GM23338 (cell line): ENCODE measurements around the gene PNLIPRP3. TPM values are rescaled to one million over a fixed set of nuclear protein-coding genes. Genes with fewer than 3 reads are reported as not detected.

Experiments
- ATAC-seq: fragments of 200-7000 bp; cut with Tn5 transposase; 3 replicates; pipeline ENCODE4 v1.9.1; 2020
- DNase-seq: peaks from one replicate; pipeline ENCODE4 v3.0.0-alpha.2; 2015; ENCODE audit warnings: low spot score
- H2AFZ ChIP-seq: fragments of 200-600 bp; sonication (generic); 2 replicates; pipeline ENCODE4 v1.8.0; 2016; ENCODE audit warnings: antibody characterized with exemption, mild to moderate bottlenecking, moderate library complexity
- H3F3A ChIP-seq: fragments of 200-600 bp; sonication (generic); replicated peaks from 2 replicates; pipeline ENCODE4 v1.8.0; 2017; ENCODE audit warnings: antibody characterized with exemption, mixed run types, low read depth
- H3K27ac ChIP-seq: fragments of 200-600 bp; sonication (generic); 2 replicates; pipeline ENCODE4 v1.6.1; 2016; ENCODE audit warnings: low read depth
- H3K27me3 ChIP-seq: fragments of 200-600 bp; sonication (generic); 2 replicates; pipeline ENCODE4 v1.8.0; 2016; ENCODE audit warnings: mild to moderate bottlenecking, mixed run types, moderate library complexity; ENCODE audit not compliant: insufficient read depth
- H3K36me3 ChIP-seq: fragments of 200-600 bp; sonication (generic); 2 replicates; pipeline ENCODE4 v1.8.0; 2016; ENCODE audit warnings: mild to moderate bottlenecking; ENCODE audit not compliant: insufficient read depth
- H3K4me1 ChIP-seq: fragments of 200-600 bp; sonication (generic); 2 replicates; pipeline ENCODE4 v1.8.0; 2016; ENCODE audit warnings: mild to moderate bottlenecking, moderate library complexity; ENCODE audit not compliant: insufficient read depth
- H3K4me2 ChIP-seq: fragments of 200-600 bp; sonication (generic); 2 replicates; pipeline ENCODE4 v1.7.1; 2017; ENCODE audit warnings: mixed run types
- H3K4me3 ChIP-seq: fragments of 200-600 bp; sonication (generic); 2 replicates; pipeline ENCODE4 v1.6.1; 2016; ENCODE audit warnings: mixed run types
- H3K79me2 ChIP-seq: fragments of 200-600 bp; sonication (generic); replicated peaks from 2 replicates; pipeline ENCODE4 v1.8.0; 2017; ENCODE audit warnings: mild to moderate bottlenecking; ENCODE audit not compliant: insufficient read depth
- H3K9me2 ChIP-seq: fragments of 200-600 bp; sonication (generic); 2 replicates; pipeline ENCODE4 v1.8.0; 2017; ENCODE audit not compliant: insufficient read depth
- H4K20me1 ChIP-seq: fragments of 200-600 bp; sonication (generic); replicated peaks from 2 replicates; pipeline ENCODE4 v1.8.0; 2017; ENCODE audit warnings: mild to moderate bottlenecking; ENCODE audit not compliant: insufficient read depth
- H3K27ac Mint-ChIP-seq: 2 replicates; pipeline ENCODE4 v1.8.0; 2020; ENCODE audit warnings: inconsistent platforms, mild to moderate bottlenecking, moderate library complexity, mixed read lengths
- H3K27me3 Mint-ChIP-seq: 3 replicates; pipeline ENCODE4 v1.8.0; 2022; ENCODE audit warnings: low read depth, mild to moderate bottlenecking, moderate library complexity, mixed read lengths, inconsistent platforms; ENCODE audit not compliant: insufficient read depth, poor library complexity
- H3K36me3 Mint-ChIP-seq: 3 replicates; pipeline ENCODE4 v1.8.0; 2021; ENCODE audit warnings: low read depth, mild to moderate bottlenecking, inconsistent platforms, moderate library complexity, mixed read lengths
- H3K4me1 Mint-ChIP-seq: 3 replicates; pipeline ENCODE4 v1.8.0; 2020; ENCODE audit warnings: mild to moderate bottlenecking, inconsistent platforms, mixed read lengths
- H3K4me3 Mint-ChIP-seq: 3 replicates; pipeline ENCODE4 v1.8.0; 2021; ENCODE audit warnings: moderate library complexity, mild to moderate bottlenecking, inconsistent platforms, mixed read lengths
- H3K9me3 Mint-ChIP-seq: 3 replicates; pipeline ENCODE4 v1.8.0; 2020; ENCODE audit warnings: moderate library complexity, mild to moderate bottlenecking, inconsistent platforms, mixed read lengths
- CREB1 ChIP-seq: fragments of 250-450 bp; sonication (Bioruptor Pico); IDR thresholded peaks from 2 replicates; pipeline ENCODE4 v1.5.0; 2020; ENCODE audit warnings: low read depth, mild to moderate bottlenecking, moderate library complexity
- CTCF ChIP-seq, 2 experiments: fragments of 200-600 bp in 1 of 2; sonication (generic) in 1 of 2; conservative IDR thresholded peaks; 2 replicates each; pipeline versions ENCODE4 v1.5.1 to v1.6.1; 2016 to 2017; ENCODE audit warnings: antibody characterized with exemption in 2 of 2, low read depth in 2 of 2, mild to moderate bottlenecking in 2 of 2, moderate library complexity in 1 of 2
- EZH2 ChIP-seq: fragments of 200-600 bp; sonication (generic); IDR thresholded peaks from one replicate; pipeline ENCODE4 v1.8.0; 2017; ENCODE audit warnings: antibody characterized with exemption, mild to moderate bottlenecking, low read depth; ENCODE audit not compliant: unreplicated experiment
- REST ChIP-seq: IDR thresholded peaks from one replicate; pipeline ENCODE4 v1.6.1; 2018; ENCODE audit warnings: antibody characterized with exemption; ENCODE audit not compliant: unreplicated experiment
- ZNF462 ChIP-seq: fragments of 250-450 bp; sonication (Bioruptor Pico); IDR thresholded peaks from 2 replicates; pipeline ENCODE4 v1.5.0; 2020; ENCODE audit warnings: mild to moderate bottlenecking, moderate library complexity
- polyA plus RNA-seq: library from polyadenylated mRNA; unstranded; fragments of >200 nt; fragmentation: Nextera tagmentation; extraction: Ambion mirVana; gene quantifications from 2 replicates; pipeline ENCODE4 v1.2.1, GENCODE V29; 2016
- total RNA-seq: library from RNA; depleted of rRNA; stranded (reverse); fragments of >200 nt; shearing (Covaris generic); gene quantifications from 2 replicates; pipeline ENCODE4 v1.2.3, GENCODE V29; 2014

The PNLIPRP3 gene
- total and polyA plus RNA-seq, 2 experiments from 2014 or later: not detected

GRCh38 chr10:116522803-116523381 is 95.2 kb downstream of the PNLIPRP3 start:
- TF ChIP-seq REST (no peak), ZNF462 (CRISPR knock-in tag) (no peak), CTCF (conservative IDR thresholded peaks at IDR 0.05; ENCODE audit: low read depth in 2 of 2) (no peak), CREB1 (no peak), EZH2 (no peak)
- no peaks in the 10 kb centered on the region for H3K36me3 Mint-ChIP-seq
- H3K79me2 ChIP-seq: no peaks in the 10 kb centered on the region
- H4K20me1 ChIP-seq: no peaks in the 10 kb centered on the region
- H3K4me1 Mint-ChIP-seq: no peaks in the 10 kb centered on the region
- H3K27me3 Mint-ChIP-seq: no peaks in the 10 kb centered on the region
- H3K9me2 ChIP-seq: no peaks in the 10 kb centered on the region; the same call in 1 of the 2 replicates
- H2AFZ ChIP-seq: no peak overlapping the region
- no peak overlapping the region for H3K27ac ChIP-seq
- H3K4me2 ChIP-seq: no peak overlapping the region
- H3K4me3 Mint-ChIP-seq: no peak overlapping the region
- no peak overlapping the region for H3K27ac Mint-ChIP-seq
- H3K4me1 ChIP-seq: no peaks in the 10 kb centered on the region
- ATAC-seq: no peak
- H3K36me3 ChIP-seq: no peaks in the 10 kb centered on the region
- H3K9me3 Mint-ChIP-seq: no peaks in the 10 kb centered on the region
- H3F3A ChIP-seq: no peaks in the 10 kb centered on the region
- no peak overlapping the region for H3K4me3 ChIP-seq
- no peaks in the 10 kb centered on the region for H3K27me3 ChIP-seq
- DNase-seq: no peak
